H1 (cell line): ENCODE results near the gene BCL2. TPM values are rescaled to one million over a fixed set of nuclear protein-coding genes. Genes with fewer than 3 reads are reported as not detected.

Experiments used
- CTCF ChIA-PET: fragments of 300-600 bp; sonication (Branson Sonifier 250); formaldehyde crosslinking; loops from one replicate; lab custom pipeline; 2021; ENCODE audit not compliant: partially characterized antibody; lab: Charles Lee
- POLR2A ChIA-PET: fragments of 300-600 bp; sonication (Branson Sonifier 250); formaldehyde crosslinking; loops from one replicate; lab custom pipeline; 2021; ENCODE audit warnings: inconsistent platforms; ENCODE audit not compliant: partially characterized antibody; lab: Charles Lee
- DNase-seq, 2 experiments: peaks; one replicate each; pipeline versions ENCODE4 v3.0.0 to v3.0.0-alpha.2; 2010 to 2022; ENCODE audit warnings: low spot score in 2 of 2, low read depth in 1 of 2, mixed read lengths in 1 of 2
- FAIRE-seq: peaks from 2 replicates; lab custom pipeline; 2011; peaks lifted over from hg19 to GRCh38; lab: Jason Lieb, UNC
- H2AFZ ChIP-seq: 2 replicates; pipeline ENCODE4 v1.8.1; 2012; ENCODE audit warnings: low read length, inconsistent platforms
- H2AK5ac ChIP-seq: 2 replicates; pipeline ENCODE4 v1.6.1; 2013; ENCODE audit warnings: low read depth, low read length
- H2BK120ac ChIP-seq: replicated peaks from 2 replicates; pipeline ENCODE3; 2013; ENCODE audit warnings: low read depth, low read length, inconsistent platforms
- H2BK12ac ChIP-seq: 2 replicates; pipeline ENCODE4 v1.6.1; 2013; ENCODE audit warnings: low read depth, low read length
- H2BK15ac ChIP-seq: 2 replicates; pipeline ENCODE4 v1.6.1; 2013; ENCODE audit warnings: low read length
- H2BK20ac ChIP-seq: 2 replicates; pipeline ENCODE4 v1.6.1; 2013; ENCODE audit warnings: low read length
- H2BK5ac ChIP-seq: 2 replicates; pipeline ENCODE4 v1.6.1; 2013; ENCODE audit warnings: low read depth, low read length
- H3K14ac ChIP-seq: 2 replicates; pipeline ENCODE4 v1.6.1; 2013; ENCODE audit warnings: inconsistent platforms; ENCODE audit not compliant: insufficient read length
- H3K18ac ChIP-seq: 2 replicates; pipeline ENCODE4 v1.6.1; 2013; ENCODE audit warnings: low read length; ENCODE audit errors: extremely low read depth
- H3K23ac ChIP-seq: 2 replicates; pipeline ENCODE4 v1.6.1; 2013; ENCODE audit warnings: inconsistent platforms; ENCODE audit not compliant: insufficient read length
- H3K23me2 ChIP-seq: 2 replicates; pipeline ENCODE4 v1.6.1; 2013; ENCODE audit warnings: low read depth, low read length
- H3K27ac ChIP-seq: 2 replicates; pipeline ENCODE4 v1.6.1; 2011; ENCODE audit warnings: low read depth, low read length, inconsistent platforms
- H3K27me3 ChIP-seq, 4 experiments: replicated peaks in 1 of 4; 1 replicate in 1 of 4; 2 replicates in 3 of 4; pipeline versions ENCODE4 v1.6.1 to v1.8.1; 2011 to 2013; ENCODE audit warnings: low read length in 3 of 4, mild to moderate bottlenecking in 3 of 4, inconsistent platforms in 2 of 4, mixed read lengths in 2 of 4, moderate library complexity in 1 of 4; ENCODE audit not compliant: control insufficient read depth in 3 of 4, insufficient read depth in 3 of 4; ENCODE audit errors: extremely low read depth in 1 of 4
- H3K36me3 ChIP-seq, 4 experiments: 2 replicates each; pipeline versions ENCODE4 v1.6.1 to v1.8.1; 2011 to 2013; ENCODE audit warnings: mild to moderate bottlenecking in 4 of 4, low read length in 3 of 4, moderate library complexity in 2 of 4, control low read depth in 1 of 4, inconsistent platforms in 1 of 4; ENCODE audit not compliant: insufficient read depth in 4 of 4, control insufficient read depth in 2 of 4
- H3K4ac ChIP-seq: replicated peaks from 2 replicates; pipeline ENCODE3; 2013; ENCODE audit warnings: low read length, low read depth, mixed read lengths, inconsistent platforms; ENCODE audit not compliant: insufficient read length
- H3K4me1 ChIP-seq, 4 experiments: replicated peaks in 1 of 4; 1 replicate in 1 of 4; 2 replicates in 3 of 4; pipeline versions ENCODE4 v1.6.1 to v1.8.1; 2011 to 2013; ENCODE audit warnings: low read length in 3 of 4, inconsistent platforms in 2 of 4, mixed read lengths in 1 of 4; ENCODE audit not compliant: insufficient read depth in 4 of 4, control insufficient read depth in 3 of 4
- H3K4me2 ChIP-seq, 2 experiments: 2 replicates each; pipeline versions ENCODE4 v1.6.1 to v1.8.1; 2011 to 2013; ENCODE audit warnings: low read depth in 2 of 2, low read length in 2 of 2, control low read depth in 1 of 2, inconsistent platforms in 1 of 2, mild to moderate bottlenecking in 1 of 2; ENCODE audit not compliant: insufficient read depth in 1 of 2
- H3K4me3 ChIP-seq, 4 experiments: fragments of 200-600, 300-600 bp in 1 of 4; sonication (generic), shearing (Covaris generic), sonication (Bioruptor Twin) in 1 of 4; 2 replicates each; pipeline versions ENCODE4 v1.5.1 to v1.8.1; 2011 to 2016; ENCODE audit warnings: low read length in 4 of 4, low read depth in 3 of 4, control low read depth in 2 of 4, inconsistent platforms in 2 of 4, mild to moderate bottlenecking in 2 of 4, mixed read lengths in 1 of 4, moderate library complexity in 1 of 4; ENCODE audit not compliant: insufficient read depth in 2 of 4; ENCODE audit errors: extremely low read depth in 1 of 4
- H3K56ac ChIP-seq: replicated peaks from 2 replicates; pipeline ENCODE3; 2013; ENCODE audit warnings: low read depth, mild to moderate bottlenecking, mixed read lengths, low read length, inconsistent platforms; ENCODE audit not compliant: insufficient read length
- H3K79me1 ChIP-seq: 2 replicates; pipeline ENCODE4 v1.6.1; 2013; ENCODE audit warnings: low read depth, low read length, control low read depth
- H3K79me2 ChIP-seq, 2 experiments: 2 replicates each; pipeline versions ENCODE4 v1.6.1 to v1.8.1; 2012 to 2013; ENCODE audit warnings: low read length in 2 of 2, mild to moderate bottlenecking in 2 of 2, inconsistent platforms in 1 of 2; ENCODE audit not compliant: insufficient read depth in 2 of 2, control insufficient read depth in 1 of 2
- H3K9ac ChIP-seq, 4 experiments: replicated peaks in 1 of 4; 1 replicate in 1 of 4; 2 replicates in 3 of 4; pipeline versions ENCODE4 v1.6.1 to v1.8.1; 2011 to 2013; ENCODE audit warnings: low read depth in 3 of 4, low read length in 3 of 4, control low read depth in 2 of 4, mild to moderate bottlenecking in 2 of 4, moderate library complexity in 2 of 4, inconsistent platforms in 1 of 4; ENCODE audit errors: extremely low read depth in 1 of 4
- H3K9me3 ChIP-seq, 2 experiments: 2 replicates each; pipeline versions ENCODE4 v1.6.1 to v1.8.1; 2012 to 2013; ENCODE audit warnings: mild to moderate bottlenecking in 2 of 2, moderate library complexity in 2 of 2, control low read depth in 1 of 2, inconsistent platforms in 1 of 2, low read depth in 1 of 2, low read length in 1 of 2, mixed read lengths in 1 of 2; ENCODE audit not compliant: insufficient read depth in 2 of 2
- H4K20me1 ChIP-seq, 2 experiments: replicated peaks in 1 of 2; 2 replicates each; pipeline versions ENCODE3 to v1.8.1; 2011 to 2013; ENCODE audit warnings: inconsistent platforms in 2 of 2, low read length in 2 of 2, mild to moderate bottlenecking in 1 of 2; ENCODE audit not compliant: insufficient read depth in 2 of 2, control insufficient read depth in 1 of 2
- H4K5ac ChIP-seq: 2 replicates; pipeline ENCODE4 v1.6.1; 2013; ENCODE audit warnings: low read length, low read depth, mixed read lengths, inconsistent platforms; ENCODE audit not compliant: insufficient read length
- H4K8ac ChIP-seq: 2 replicates; pipeline ENCODE4 v1.8.0; 2013; ENCODE audit warnings: mild to moderate bottlenecking, moderate library complexity, low read length, inconsistent platforms; ENCODE audit not compliant: insufficient read depth; ENCODE audit errors: extremely low read depth
- H4K91ac ChIP-seq: replicated peaks from 2 replicates; pipeline ENCODE3; 2013; ENCODE audit warnings: low read length, mixed read lengths, inconsistent platforms; ENCODE audit not compliant: insufficient read length
- CHD2 ChIP-seq: IDR thresholded peaks from 2 replicates; pipeline ENCODE4 v1.6.1; 2012; ENCODE audit warnings: low read length, improper control_type of control experiment
- CREB1 ChIP-seq: IDR thresholded peaks from 2 replicates; pipeline ENCODE4 v1.6.1; 2012; ENCODE audit warnings: inconsistent platforms
- EP300 ChIP-seq, 2 experiments: IDR thresholded peaks; 1 replicate in 1 of 2; 2 replicates in 1 of 2; pipeline ENCODE4 v1.6.1; 2011 to 2012; ENCODE audit warnings: low read depth in 2 of 2, low read length in 2 of 2, mild to moderate bottlenecking in 2 of 2, borderline replicate concordance in 1 of 2, inconsistent platforms in 1 of 2, moderate library complexity in 1 of 2
- JUND ChIP-seq: IDR thresholded peaks from 2 replicates; pipeline ENCODE4 v1.6.1; 2011; ENCODE audit warnings: mild to moderate bottlenecking, improper control_type of control experiment, low read length
- KDM4A ChIP-seq: IDR thresholded peaks from one replicate; pipeline ENCODE4 v1.7.1; 2012; ENCODE audit warnings: low read depth, mild to moderate bottlenecking, moderate library complexity, low read length, inconsistent platforms; ENCODE audit not compliant: severe bottlenecking
- WGBS, 2 experiments: shearing (Covaris generic) in 1 of 2; methylation state at CpG; one replicate each; pipeline versions ENCODE4 v1.1.6 to v1.1.7; 2013 to 2015; ENCODE audit warnings: low lambda C conversion rate in 2 of 2, mixed read lengths in 2 of 2, inconsistent platforms in 1 of 2, low coverage in 1 of 2, missing lambda C conversion rate in 1 of 2; ENCODE audit not compliant: insufficient replicate concordance in 2 of 2, insufficient coverage in 1 of 2, insufficient read length in 1 of 2; ENCODE audit errors: extremely low coverage in 1 of 2, missing lambda C conversion rate in 1 of 2; 5-methylcytosine and 5-hydroxymethylcytosine counted together
- polyA plus RNA-seq, 7 experiments: library from polyadenylated mRNA; depleted of rRNA in 3 of 7; stranded (reverse) in 5 of 7; unstranded in 2 of 7; fragments of >200 nt in 5 of 7; fragments of 200-250 nt in 2 of 7; gene quantifications; 1 replicate in 5 of 7; 2 replicates in 1 of 7; 4 replicates in 1 of 7; pipeline versions ENCODE4 v1.2.1 to v1.2.3, GENCODE V29; 2011 to 2013; ENCODE audit warnings: missing spikeins in 2 of 7, mixed read lengths in 2 of 7
- total RNA-seq: library from RNA; stranded (reverse); fragmentation: NEBNext Ultra II Directional; extraction: Animal tissue kit (Norgen Biotek cat#: 25700); gene quantifications from 2 replicates; pipeline ENCODE4 v1.2.1, GENCODE V29; 2021
- TF ChIP-seq, protein P1 (sequence below): IDR thresholded peaks from 2 replicates; pipeline ENCODE4 v1.6.1; 2012; ENCODE audit warnings: inconsistent platforms

Gene BCL2
- total and polyA plus RNA-seq, 2 of the 8 experiments (the other 6 are each of a cell fraction or from before 2014, with no cell fraction given) = 0.59 to 4.5 TPM

DNA sequence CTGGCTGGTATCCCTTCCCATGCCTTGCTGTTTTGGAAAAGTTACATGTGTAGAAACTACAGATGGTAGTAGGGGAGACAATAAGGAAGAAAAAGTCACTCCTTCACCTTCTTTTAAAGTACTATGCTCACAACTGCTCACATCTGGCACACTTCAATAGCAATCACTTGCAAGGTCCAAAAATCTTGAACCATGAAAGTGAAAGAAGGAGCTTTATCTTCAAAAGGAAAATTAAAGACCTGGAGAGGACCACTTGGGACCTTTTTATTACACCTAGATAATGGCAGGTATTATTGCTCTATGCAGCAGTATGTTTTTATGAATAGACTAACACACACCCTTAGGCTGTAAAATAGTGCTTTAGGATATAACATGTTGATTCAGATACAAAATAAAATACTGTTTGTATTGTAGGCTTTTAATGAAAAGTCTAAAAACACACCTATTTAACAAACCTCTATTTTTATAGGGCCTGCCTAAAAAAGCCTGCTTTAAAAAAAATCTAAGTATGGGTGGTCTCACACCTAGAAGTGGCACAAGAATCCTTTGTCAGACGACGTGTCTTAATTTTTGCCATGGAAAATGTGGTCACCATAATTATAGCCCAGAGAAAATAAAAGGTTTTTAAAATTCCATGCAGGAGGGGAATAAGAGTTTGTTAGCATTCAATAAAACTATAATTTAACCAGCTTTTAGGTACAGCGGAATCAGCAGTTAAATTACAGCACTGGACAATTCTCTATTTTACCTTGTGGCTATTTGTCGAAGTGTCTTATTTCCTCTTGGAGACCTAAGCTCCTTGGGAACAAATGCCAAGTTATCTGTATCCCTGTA lies 124.0 kb downstream of the BCL2 start:
- WGBS, 2 experiments = 87% methylated on average over 4 of the region's 4 CpGs; no CpG with 5 or more reads in 1 of the 2 experiments
- H3K27me3 ChIP-seq = no peaks in the 10 kb centered on the region

More for the DNA sequence above, 124.0 kb downstream of the BCL2 start:
- Histone ChIP-seq H2BK12ac (no peak overlapping the region), H3K36me3 (no peaks in the 10 kb centered on the region; a peak in 2 of 8 replicates), H4K20me1 (peaks cover 0 to 12% of the 10 kb centered on the region in 2 experiments), H4K91ac (no peak overlapping the region), H3K23ac (no peak overlapping the region), H2AK5ac (no peak overlapping the region), H3K4me1 (no peaks in the 10 kb centered on the region; a peak in 1 of 7 replicates), H3K4me2 (no peak overlapping the region), H4K8ac (no peak overlapping the region), H3K18ac (no peak overlapping the region), H3K23me2 (peaks cover 16% of the 10 kb centered on the region), H3K4me3 (no peak overlapping the region), H3K9ac (no peak overlapping the region), H3K27ac (no peak overlapping the region), H2BK15ac (no peak overlapping the region), H3K79me1 (peaks cover 4% of the 10 kb centered on the region), H2BK20ac (no peak overlapping the region), H3K56ac (no peak overlapping the region), H3K14ac (no peak overlapping the region), H2AFZ (no peak overlapping the region), H3K79me2 (peaks cover 0 to 7% of the 10 kb centered on the region in 2 experiments; a peak in 2 of 4 replicates), H3K9me3 (no peaks in the 10 kb centered on the region), H2BK120ac (no peak overlapping the region), H4K5ac (no peak overlapping the region), H3K4ac (no peak overlapping the region), H2BK5ac (no peak overlapping the region)
- CTCF ChIA-PET = interaction anchor here (0.6 to 1.8 kb wide), 4 partner anchors 11 to 611 kb away, joined by 3 to 5 read pairs (median 4); no protein-coding TSS in a partner anchor
- FAIRE-seq (no peak), DNase-seq (no peak)
- TF ChIP-seq KDM4A (no peak), CREB1 (no peak), EP300 (IDR thresholded peaks at IDR 0.05; ENCODE audit: borderline replicate concordance in 1 of 2, low read depth in 2 of 2, low read length in 2 of 2) (no peak), CHD2 (no peak), JUND (no peak)
- TF ChIP-seq, protein P1, sequence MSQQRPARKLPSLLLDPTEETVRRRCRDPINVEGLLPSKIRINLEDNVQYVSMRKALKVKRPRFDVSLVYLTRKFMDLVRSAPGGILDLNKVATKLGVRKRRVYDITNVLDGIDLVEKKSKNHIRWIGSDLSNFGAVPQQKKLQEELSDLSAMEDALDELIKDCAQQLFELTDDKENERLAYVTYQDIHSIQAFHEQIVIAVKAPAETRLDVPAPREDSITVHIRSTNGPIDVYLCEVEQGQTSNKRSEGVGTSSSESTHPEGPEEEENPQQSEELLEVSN = no peak
- POLR2A ChIA-PET = interaction anchor here (1.3 kb wide), 1 partner anchor 13 kb away, joined by 3 read pairs; no protein-coding TSS in a partner anchor
